ENCODE results near the gene TMEM150C.

Gene TMEM150C

DNA sequence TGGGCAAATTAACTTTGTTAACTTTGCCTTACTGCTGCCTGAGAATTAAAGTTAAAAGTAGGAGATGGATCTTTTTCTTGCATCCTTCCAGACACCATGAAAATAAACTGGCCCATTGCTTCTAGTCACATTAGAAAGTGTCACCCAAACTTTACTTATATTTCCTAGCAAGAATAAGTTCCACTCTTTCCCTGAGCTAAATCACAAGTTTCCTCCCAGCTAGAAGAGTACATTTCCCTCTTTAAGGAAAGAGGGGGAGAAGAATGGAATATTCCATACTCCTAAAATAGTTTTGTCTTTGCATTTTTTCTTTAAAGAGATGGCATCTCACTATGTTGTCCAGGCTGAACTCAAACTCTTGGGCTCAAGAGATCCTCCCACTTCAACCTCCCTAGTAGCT, 53.8 kb downstream of the TMEM150C start:
- no peak for DNase-seq
- H3K27ac Mint-ChIP-seq = peak overlapping the region in 1 of 2 donors; percentile 41
- H3K27me3 Mint-ChIP-seq = peaks cover 10% of the 10 kb centered on the region
- no peaks in the 10 kb centered on the region for H3K9me3 Mint-ChIP-seq
- H3K4me3 Mint-ChIP-seq = no peak overlapping the region
- peaks cover 7% of the 10 kb centered on the region for H3K4me1 Mint-ChIP-seq
- ATAC-seq = no peak

DNA sequence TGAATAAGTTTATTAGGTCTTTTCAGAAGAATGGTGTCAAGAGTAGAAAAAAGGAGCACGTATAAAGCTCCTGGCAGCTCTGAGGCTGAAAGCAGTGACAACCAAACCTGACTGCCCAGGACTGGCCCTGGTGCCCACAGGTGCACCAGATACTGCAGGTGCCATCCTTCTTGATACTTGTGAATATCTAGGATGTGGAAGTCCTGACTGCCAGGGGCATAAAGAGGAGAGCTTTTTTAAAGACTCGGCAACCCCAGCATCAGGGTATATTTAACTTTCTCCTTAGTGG, 60.7 kb downstream of the TMEM150C start:
- H3K4me1 Mint-ChIP-seq = no peaks in the 10 kb centered on the region
- no peak overlapping the region for H3K27ac Mint-ChIP-seq
- no peak for DNase-seq
- H3K4me3 Mint-ChIP-seq = no peak overlapping the region
- H3K27me3 Mint-ChIP-seq = no peaks in the 10 kb centered on the region
- H3K9me3 Mint-ChIP-seq = no peaks in the 10 kb centered on the region
- no peak for ATAC-seq

DNA sequence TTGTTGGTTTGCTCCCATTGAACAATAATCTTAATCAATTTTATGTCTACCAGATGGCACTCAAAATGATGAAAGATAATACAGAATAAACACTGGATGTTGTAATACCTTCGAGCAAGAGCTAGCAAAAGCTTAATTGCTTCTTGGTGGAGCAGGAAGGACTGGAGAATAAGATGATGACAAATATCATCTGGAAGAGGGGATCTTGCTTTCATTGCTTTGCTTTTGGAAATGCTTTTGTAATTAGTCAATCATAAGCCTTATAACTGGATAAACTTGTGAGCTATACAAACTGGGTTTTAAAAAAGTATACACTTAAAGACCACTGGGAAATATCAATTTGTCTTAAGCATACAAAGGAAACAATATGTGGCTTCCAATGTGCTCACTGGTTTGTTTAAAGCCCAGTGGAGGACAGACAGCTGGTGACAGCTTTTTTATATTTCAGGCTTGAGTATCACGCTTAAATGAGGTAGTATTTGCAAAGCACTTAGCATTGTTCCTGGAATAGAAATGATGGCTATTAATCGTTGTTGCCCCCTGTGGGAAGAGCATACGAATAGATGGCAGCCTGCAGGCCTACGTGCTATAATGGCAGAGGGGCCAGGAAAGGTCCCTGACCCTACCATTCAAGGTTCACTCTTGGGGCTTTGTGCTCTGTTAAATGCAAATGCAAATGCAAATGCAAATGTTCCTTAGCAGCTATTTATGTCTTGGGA, 61.2 kb downstream of the TMEM150C start:
- Mint-ChIP-seq H3K4me3 (no peak overlapping the region), H3K4me1 (no peaks in the 10 kb centered on the region), H3K27me3 (no peaks in the 10 kb centered on the region), H3K9me3 (no peaks in the 10 kb centered on the region), H3K27ac (no peak overlapping the region)
- no peak for DNase-seq
- ATAC-seq = no peak

- DNase-seq (no peak), ATAC-seq (no peak)
- Mint-ChIP-seq H3K4me3 (no peak overlapping the region), H3K27ac (no peak overlapping the region), H3K27me3 (no peaks in the 10 kb centered on the region), H3K4me1 (no peaks in the 10 kb centered on the region), H3K9me3 (no peaks in the 10 kb centered on the region)
Observed at GRCh38 chr4:82499738-82500434, 61.9 kb downstream of the TMEM150C start.

GRCh38 chr4:82496349-82496748, 65.4 kb downstream of the TMEM150C start:
- DNase-seq (no peak), ATAC-seq (no peak)
- Mint-ChIP-seq H3K9me3 (no peaks in the 10 kb centered on the region), H3K27ac (no peak overlapping the region), H3K4me3 (no peak overlapping the region), H3K27me3 (no peaks in the 10 kb centered on the region), H3K4me1 (no peaks in the 10 kb centered on the region)

DNA sequence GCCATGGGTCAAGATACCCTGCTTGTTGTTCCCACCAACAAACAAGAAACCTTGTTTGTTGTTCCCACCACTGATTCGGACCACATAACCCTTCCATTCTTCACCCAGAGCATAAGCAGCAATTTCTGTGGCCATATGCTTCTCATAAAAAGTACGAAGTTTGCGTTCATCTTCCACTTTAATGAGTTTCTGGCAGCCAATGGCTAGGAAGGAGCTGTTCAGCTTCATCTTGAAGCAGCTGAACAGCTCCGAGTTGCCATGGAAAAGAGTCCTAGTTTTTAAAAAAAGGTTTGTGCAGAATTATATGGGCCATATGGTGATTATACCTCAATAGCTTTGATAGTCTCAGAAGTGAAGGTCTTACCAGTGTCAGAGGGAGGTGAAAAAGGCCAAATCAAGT, 66.1 kb downstream of the TMEM150C start:
- H3K27ac Mint-ChIP-seq = no peak overlapping the region
- no peaks in the 10 kb centered on the region for H3K27me3 Mint-ChIP-seq
- no peaks in the 10 kb centered on the region for H3K4me1 Mint-ChIP-seq
- no peak overlapping the region for H3K4me3 Mint-ChIP-seq
- no peaks in the 10 kb centered on the region for H3K9me3 Mint-ChIP-seq
- DNase-seq (no peak), ATAC-seq (no peak)

DNA sequence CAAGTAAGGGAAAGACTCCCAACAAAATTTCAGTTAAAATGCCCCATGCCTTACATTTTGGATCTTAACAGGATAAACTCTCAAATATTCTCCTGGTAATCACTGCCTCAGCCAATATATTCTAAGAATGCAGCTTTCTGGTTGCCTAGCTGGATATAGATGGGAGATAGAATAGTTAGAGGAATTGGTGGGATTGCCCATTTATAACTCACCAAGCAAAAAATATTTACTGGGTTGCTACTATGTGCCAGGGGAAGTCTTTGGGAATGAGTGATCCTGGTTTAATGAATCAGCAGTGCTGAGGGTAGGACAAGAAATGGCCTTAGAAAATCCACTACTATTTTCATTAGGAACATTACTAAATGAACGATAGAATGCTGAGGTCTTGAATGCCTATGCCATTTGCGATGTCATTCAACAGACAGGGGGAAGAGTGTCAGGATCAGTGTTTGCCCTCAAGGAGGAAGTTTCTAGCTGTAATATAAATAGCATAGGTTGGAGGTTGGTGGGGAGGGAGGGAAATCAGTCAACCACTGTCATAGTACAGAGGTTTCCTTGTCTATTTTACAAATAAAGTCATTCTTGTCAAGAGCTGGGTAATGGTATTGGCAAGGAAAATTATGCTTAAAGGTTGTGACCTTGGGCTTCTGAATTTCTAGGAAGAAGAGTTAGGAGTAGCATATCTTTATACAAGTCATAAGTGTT, 67.9 kb downstream of the TMEM150C start:
- H3K27ac Mint-ChIP-seq = no peak overlapping the region
- no peaks in the 10 kb centered on the region for H3K4me1 Mint-ChIP-seq
- ATAC-seq = no peak
- no peak for DNase-seq
- H3K9me3 Mint-ChIP-seq = no peaks in the 10 kb centered on the region
- no peaks in the 10 kb centered on the region for H3K27me3 Mint-ChIP-seq
- no peak overlapping the region for H3K4me3 Mint-ChIP-seq

GRCh38 chr4:82491251-82491960, 70.4 kb downstream of the TMEM150C start:
- Mint-ChIP-seq H3K4me1 (no peaks in the 10 kb centered on the region), H3K27ac (no peak overlapping the region), H3K4me3 (no peak overlapping the region), H3K9me3 (no peaks in the 10 kb centered on the region), H3K27me3 (no peaks in the 10 kb centered on the region)
- DNase-seq (no peak), ATAC-seq (no peak)

- no peaks in the 10 kb centered on the region for H3K27me3 Mint-ChIP-seq
Observed at GRCh38 chr4:82489987-82490386, 71.8 kb downstream of the TMEM150C start.

DNA sequence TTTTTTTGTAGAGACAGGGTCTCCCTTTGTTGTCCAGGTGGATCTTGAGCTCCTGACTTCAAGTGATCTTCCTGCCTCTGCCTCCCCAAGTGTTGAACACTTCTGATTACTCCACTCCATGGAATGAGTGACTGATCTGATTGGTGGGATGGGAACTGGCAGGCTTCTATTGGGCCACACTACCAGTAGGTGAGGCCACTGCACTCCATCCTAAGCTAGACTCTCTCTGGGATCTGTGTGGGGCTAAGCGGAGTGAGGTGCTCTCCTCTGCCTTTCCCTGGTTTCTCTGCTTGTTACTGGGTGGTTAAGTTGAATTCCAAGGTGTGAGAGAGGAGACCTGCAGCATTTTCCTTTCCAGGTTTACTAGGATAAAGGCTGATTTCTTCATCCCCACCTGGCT, 72.7 kb downstream of the TMEM150C start:
- Mint-ChIP-seq H3K4me3 (no peak overlapping the region), H3K27me3 (no peaks in the 10 kb centered on the region)

More at GRCh38 chr4:82489987-82490386, 71.8 kb downstream of the TMEM150C start:
- no peak overlapping the region for H3K4me3 Mint-ChIP-seq
- no peaks in the 10 kb centered on the region for H3K9me3 Mint-ChIP-seq
- peak overlapping the region in 1 of 2 donors; percentile 0 for H3K27ac Mint-ChIP-seq
- no peaks in the 10 kb centered on the region for H3K4me1 Mint-ChIP-seq
- DNase-seq = no peak
- no peak for ATAC-seq

DNA sequence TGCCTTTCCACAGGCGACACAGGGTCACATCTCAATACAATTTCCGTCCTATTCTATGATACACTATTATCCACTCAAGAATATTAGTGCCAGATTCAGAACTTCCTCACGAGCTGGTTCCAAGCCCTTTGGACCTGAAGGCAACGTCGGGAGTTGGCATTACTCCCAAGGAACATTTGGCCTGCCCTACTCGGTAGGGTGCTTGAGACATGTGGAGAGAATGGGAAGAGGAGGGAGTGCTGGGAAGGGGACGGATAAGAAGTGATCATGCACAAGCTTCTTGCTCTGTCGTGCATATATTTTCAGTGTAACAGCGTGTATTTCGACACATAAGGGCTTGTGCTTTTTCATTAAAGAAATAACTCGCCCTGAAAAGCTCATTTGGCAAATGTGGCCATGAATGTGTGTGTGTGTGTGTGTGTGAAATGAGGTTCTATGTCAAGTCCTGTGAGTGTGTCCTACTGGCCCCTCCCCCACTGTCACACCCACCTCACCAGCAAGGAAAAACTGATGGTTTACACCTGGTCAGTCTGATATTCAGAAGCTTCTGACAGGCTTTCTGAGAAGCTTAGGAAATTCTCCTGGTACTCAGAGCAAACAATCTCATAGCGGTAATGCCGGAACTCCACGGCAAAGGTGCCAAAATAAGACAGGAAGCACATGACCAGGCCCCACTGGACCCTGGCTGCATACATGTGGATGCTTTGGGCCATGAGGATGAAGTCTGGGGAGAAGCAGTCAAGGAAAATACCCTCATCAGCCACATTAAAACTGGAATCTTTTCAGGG, 76.6 kb downstream of the TMEM150C start:
- no peaks in the 10 kb centered on the region for H3K27me3 Mint-ChIP-seq
- H3K27ac Mint-ChIP-seq = no peak overlapping the region
- no peak for ATAC-seq
- no peaks in the 10 kb centered on the region for H3K4me1 Mint-ChIP-seq
- DNase-seq = no peak
- no peaks in the 10 kb centered on the region for H3K9me3 Mint-ChIP-seq
- H3K4me3 Mint-ChIP-seq = no peak overlapping the region

More for the DNA sequence above, 72.7 kb downstream of the TMEM150C start:
- no peak for ATAC-seq
- H3K27ac Mint-ChIP-seq = peak overlapping the region in 1 of 2 donors; percentile 76
- H3K9me3 Mint-ChIP-seq = no peaks in the 10 kb centered on the region
- no peaks in the 10 kb centered on the region for H3K4me1 Mint-ChIP-seq
- no peak for DNase-seq

- no peak for ATAC-seq
- no peak overlapping the region for H3K4me3 Mint-ChIP-seq
- no peaks in the 10 kb centered on the region for H3K4me1 Mint-ChIP-seq
- H3K27me3 Mint-ChIP-seq = no peaks in the 10 kb centered on the region
- H3K9me3 Mint-ChIP-seq = no peaks in the 10 kb centered on the region
- H3K27ac Mint-ChIP-seq = no peak overlapping the region
- DNase-seq = no peak
Observed at GRCh38 chr4:82482387-82482786, 79.4 kb downstream of the TMEM150C start.

GRCh38 chr4:82481506-82481840, 80.3 kb downstream of the TMEM150C start:
- Mint-ChIP-seq H3K4me1 (no peaks in the 10 kb centered on the region), H3K9me3 (no peaks in the 10 kb centered on the region), H3K27ac (no peak overlapping the region), H3K4me3 (no peak overlapping the region), H3K27me3 (no peaks in the 10 kb centered on the region)
- DNase-seq = no peak
- no peak for ATAC-seq

GRCh38 chr4:82480771-82481505, 80.8 kb downstream of the TMEM150C start:
- Mint-ChIP-seq H3K27me3 (no peaks in the 10 kb centered on the region), H3K4me1 (no peaks in the 10 kb centered on the region), H3K4me3 (no peak overlapping the region), H3K9me3 (no peaks in the 10 kb centered on the region), H3K27ac (no peak overlapping the region)
- DNase-seq (no peak), ATAC-seq (no peak)

DNA sequence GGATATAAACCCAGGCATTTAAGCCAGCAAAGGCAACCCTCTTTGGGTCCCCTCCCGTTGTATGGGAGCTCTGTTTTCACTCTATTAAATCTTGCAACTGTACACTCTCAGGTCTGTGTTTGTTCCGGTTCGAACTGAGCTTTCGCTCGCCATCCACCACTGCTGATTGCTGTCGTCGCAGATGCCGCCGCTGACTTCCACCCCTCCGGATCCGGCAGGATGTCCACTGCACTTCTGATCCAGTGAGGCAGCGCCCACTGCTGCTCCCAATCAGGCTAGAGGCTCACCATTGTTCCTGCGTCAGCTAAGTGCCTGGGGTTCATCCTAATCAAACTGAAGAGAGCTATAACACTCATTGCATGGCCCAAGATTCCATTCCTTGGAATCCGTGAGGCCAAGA, 82.2 kb downstream of the TMEM150C start:
- no peaks in the 10 kb centered on the region for H3K27me3 Mint-ChIP-seq
- H3K4me1 Mint-ChIP-seq = no peaks in the 10 kb centered on the region
- H3K27ac Mint-ChIP-seq = peak overlapping the region in 1 of 2 donors; percentile 66
- no peak overlapping the region for H3K4me3 Mint-ChIP-seq
- no peak for DNase-seq
- no peaks in the 10 kb centered on the region for H3K9me3 Mint-ChIP-seq
- no peak for ATAC-seq

Data from stimulated activated naive CD8-positive, alpha-beta T cell treated with anti-CD3 and anti-CD28 coated beads, Interleukin-15, amount 100 ng/mL, for 72 hours (primary cell).